Stimulated activated naive CD8-positive, alpha-beta T cell treated with anti-CD3 and anti-CD28 coated beads, Interleukin-15, amount 100 ng/mL, for 72 hours (primary cell): ENCODE data around the gene TIMM44.
"Not testable (repeated sequence)": the region's sequence is repeated elsewhere in the genome, so short reads cannot be mapped to it uniquely, and the experiment has no call there.

Experiments used
- ATAC-seq: fragments of 150-1000 bp; cut with Tn5 transposase; 2 replicates; pipeline ENCODE4 v1.10.0; 2021; ENCODE audit warnings: mild to moderate bottlenecking, moderate library complexity
- DNase-seq, 2 donors: peaks; one replicate each; pipeline ENCODE4 v3.0.0; 2021 to 2022
- H3K27ac Mint-ChIP-seq, 2 donors: one replicate each; pipeline ENCODE4 v1.8.0; 2022; ENCODE audit warnings: mild to moderate bottlenecking in 2 of 2, mixed read lengths in 2 of 2, moderate library complexity in 2 of 2
- H3K27me3 Mint-ChIP-seq: one replicate; pipeline ENCODE4 v1.8.0; 2022; ENCODE audit warnings: mixed read lengths
- H3K4me1 Mint-ChIP-seq: one replicate; pipeline ENCODE4 v1.8.0; 2022; ENCODE audit warnings: mild to moderate bottlenecking, mixed read lengths
- H3K4me3 Mint-ChIP-seq, 2 donors: one replicate each; pipeline ENCODE4 v1.8.0; 2022; ENCODE audit warnings: mild to moderate bottlenecking in 2 of 2, mixed read lengths in 2 of 2, moderate library complexity in 1 of 2
- H3K9me3 Mint-ChIP-seq, 2 donors: one replicate each; pipeline ENCODE4 v1.8.0; 2022; ENCODE audit warnings: mixed read lengths in 2 of 2

The TIMM44 gene

GRCh38 chr19:7897292-7897691 is 46.2 kb downstream of the TIMM44 start:
- ATAC-seq (no peak), DNase-seq (no peak)
- Mint-ChIP-seq H3K9me3 (no peaks in the 10 kb centered on the region), H3K4me1 (peaks cover 12% of the 10 kb centered on the region), H3K27me3 (peaks cover 20% of the 10 kb centered on the region), H3K27ac (peak overlapping the region in 1 of 2 donors; percentile 19), H3K4me3 (no peak overlapping the region)

- H3K4me1 Mint-ChIP-seq: peaks cover 11% of the 10 kb centered on the region
- ATAC-seq: no peak
- H3K27me3 Mint-ChIP-seq: peaks cover 29% of the 10 kb centered on the region
- no peak overlapping the region for H3K4me3 Mint-ChIP-seq
- H3K9me3 Mint-ChIP-seq: no peaks in the 10 kb centered on the region
- DNase-seq: no peak
- no peak overlapping the region for H3K27ac Mint-ChIP-seq
Measured at GRCh38 chr19:7895565-7895964, 47.9 kb downstream of the TIMM44 start.

GRCh38 chr19:7894612-7895309 is 48.7 kb downstream of the TIMM44 start:
- Mint-ChIP-seq H3K27ac (no peak overlapping the region), H3K4me1 (peaks cover 11% of the 10 kb centered on the region), H3K27me3 (peaks cover 36% of the 10 kb centered on the region), H3K4me3 (no peak overlapping the region), H3K9me3 (no peaks in the 10 kb centered on the region)
- ATAC-seq (no peak), DNase-seq (no peak)

- not testable (repeated sequence) for H3K27ac Mint-ChIP-seq, DNase-seq
Measured at GRCh38 chr19:7893362-7894101, 49.9 kb downstream of the TIMM44 start.

GRCh38 chr19:7888826-7889217 is 54.6 kb downstream of the TIMM44 start:
- no peak for ATAC-seq
- H3K4me1 Mint-ChIP-seq: peaks cover 12% of the 10 kb centered on the region
- DNase-seq: no peak
- H3K27ac Mint-ChIP-seq: no peak overlapping the region
- no peaks in the 10 kb centered on the region for H3K9me3 Mint-ChIP-seq
- peak overlapping the region in 1 of 2 donors; percentile 21 for H3K4me3 Mint-ChIP-seq
- peaks cover 44% of the 10 kb centered on the region for H3K27me3 Mint-ChIP-seq

More at GRCh38 chr19:7893362-7894101, 49.9 kb downstream of the TIMM44 start:
- Mint-ChIP-seq H3K27me3 (peaks cover 48% of the 10 kb centered on the region), H3K4me3 (peak overlapping the region in 1 of 2 donors; percentile 15), H3K4me1 (peaks cover 11% of the 10 kb centered on the region)
- not testable (repeated sequence) for H3K9me3 Mint-ChIP-seq, ATAC-seq

- no peak within 1 kb of the TSS for H3K27ac Mint-ChIP-seq
- H3K9me3 Mint-ChIP-seq: no peaks in the 10 kb centered on the region
- DNase-seq (no peak), ATAC-seq (peak; percentile 74)
- H3K27me3 Mint-ChIP-seq: peaks cover 42% of the 10 kb centered on the region
- peaks cover 7% of the 10 kb centered on the region for H3K4me1 Mint-ChIP-seq
- peak within 1 kb of the TSS in 1 of 2 donors; percentile 21 for H3K4me3 Mint-ChIP-seq
Measured at GRCh38 chr19:7888145-7888825, 55.2 kb downstream of the TIMM44 start, which contains the start of gene LRRC8E. Gene LRRC8E, plus strand, starts transcription at chr19:7888510. Its CDS starts 7,094 bp downstream, at chr19:7895604.

- DNase-seq (no peak), ATAC-seq (no peak)
- Mint-ChIP-seq H3K27ac (no peak overlapping the region), H3K9me3 (no peaks in the 10 kb centered on the region), H3K4me1 (peaks cover 6% of the 10 kb centered on the region), H3K27me3 (peaks cover 42% of the 10 kb centered on the region), H3K4me3 (no peak overlapping the region)
Measured at GRCh38 chr19:7887408-7888144, 55.9 kb downstream of the TIMM44 start.

- Mint-ChIP-seq H3K27me3 (peaks cover 33% of the 10 kb centered on the region), H3K9me3 (no peaks in the 10 kb centered on the region), H3K27ac (no peak overlapping the region), H3K4me3 (no peak overlapping the region), H3K4me1 (peaks cover 6% of the 10 kb centered on the region)
- no peak for ATAC-seq
- no peak for DNase-seq
Measured at GRCh38 chr19:7885818-7886217, 57.6 kb downstream of the TIMM44 start.

GRCh38 chr19:7883796-7884570 is 59.5 kb downstream of the TIMM44 start:
- peaks cover 6% of the 10 kb centered on the region for H3K4me1 Mint-ChIP-seq
- DNase-seq (no peak), ATAC-seq (no peak)
- no peaks in the 10 kb centered on the region for H3K9me3 Mint-ChIP-seq
- peaks cover 18% of the 10 kb centered on the region for H3K27me3 Mint-ChIP-seq
- H3K4me3 Mint-ChIP-seq: no peak overlapping the region
- H3K27ac Mint-ChIP-seq: no peak overlapping the region

- Mint-ChIP-seq H3K27me3 (peaks cover 14% of the 10 kb centered on the region), H3K27ac (peak overlapping the region in 1 of 2 donors; percentile 42)
Measured at GRCh38 chr19:7883105-7883504, 60.4 kb downstream of the TIMM44 start.

GRCh38 chr19:7881910-7882309 is 61.6 kb downstream of the TIMM44 start:
- Mint-ChIP-seq H3K4me1 (peaks cover 6% of the 10 kb centered on the region), H3K4me3 (no peak overlapping the region), H3K27me3 (peaks cover 2% of the 10 kb centered on the region), H3K27ac (no peak overlapping the region), H3K9me3 (no peaks in the 10 kb centered on the region)
- DNase-seq (no peak), ATAC-seq (no peak)

More at GRCh38 chr19:7883105-7883504, 60.4 kb downstream of the TIMM44 start:
- Mint-ChIP-seq H3K9me3 (no peaks in the 10 kb centered on the region), H3K4me3 (no peak overlapping the region), H3K4me1 (peaks cover 6% of the 10 kb centered on the region)
- DNase-seq (no peak), ATAC-seq (no peak)

- Mint-ChIP-seq H3K4me1 (peaks cover 8% of the 10 kb centered on the region), H3K9me3 (no peaks in the 10 kb centered on the region), H3K27ac (no peak overlapping the region), H3K4me3 (no peak overlapping the region), H3K27me3 (peaks cover 9% of the 10 kb centered on the region)
- DNase-seq (no peak), ATAC-seq (peak; percentile 50)
Measured at GRCh38 chr19:7879836-7880235, 63.6 kb downstream of the TIMM44 start.

- DNase-seq: no peak
- no peak overlapping the region for H3K4me3 Mint-ChIP-seq
- peak; percentile 40 for ATAC-seq
- H3K27me3 Mint-ChIP-seq: peaks cover 15% of the 10 kb centered on the region
- no peaks in the 10 kb centered on the region for H3K9me3 Mint-ChIP-seq
- H3K27ac Mint-ChIP-seq: no peak overlapping the region
- H3K4me1 Mint-ChIP-seq: peaks cover 10% of the 10 kb centered on the region
Measured at GRCh38 chr19:7879111-7879807, 64.2 kb downstream of the TIMM44 start.

- Mint-ChIP-seq H3K27me3 (peaks cover 32% of the 10 kb centered on the region), H3K4me3 (no peak overlapping the region), H3K9me3 (no peaks in the 10 kb centered on the region), H3K27ac (no peak overlapping the region), H3K4me1 (peaks cover 18% of the 10 kb centered on the region)
- no peak for DNase-seq
- ATAC-seq: no peak
Measured at GRCh38 chr19:7877249-7877836, 66.1 kb downstream of the TIMM44 start.
